AG04450 (cell line): ENCODE measurements around the gene PALM. TPM values are rescaled to one million over a fixed set of nuclear protein-coding genes. Genes with fewer than 3 reads are reported as not detected.

ENCODE experiments used
- CTCF ChIA-PET: fragments of 300-600, 350-600 bp; formaldehyde crosslinking; extraction: SDS; loops from one replicate; lab custom pipeline; 2022; ENCODE audit warnings: antibody characterized with exemption, inconsistent platforms; lab: Charles Lee
- POLR2A ChIA-PET: fragments of 350-600 bp; formaldehyde crosslinking; extraction: SDS; loops from one replicate; lab custom pipeline; 2021; ENCODE audit warnings: antibody characterized with exemption, inconsistent platforms; lab: Yijun Ruan, JAX
- DNase-seq: peaks from one replicate; pipeline ENCODE4 v3.0.0-alpha.2; 2011; ENCODE audit warnings: low read depth, low spot score
- H3K27ac ChIP-seq: one replicate; pipeline ENCODE4 v1.5.1; 2012; ENCODE audit warnings: low read depth, low read length, control low read depth
- H3K27me3 ChIP-seq: one replicate; pipeline ENCODE4 v1.6.0; 2012; ENCODE audit warnings: low read length; ENCODE audit not compliant: control insufficient read depth, insufficient read depth
- H3K4me3 ChIP-seq: 2 replicates; pipeline ENCODE4 v1.5.1; 2011; ENCODE audit warnings: mild to moderate bottlenecking, low read depth, low read length, control low read depth
- H3K9me3 ChIP-seq: 2 replicates; pipeline ENCODE4 v1.5.1; 2012; ENCODE audit warnings: low read length; ENCODE audit not compliant: control insufficient read depth, insufficient read depth
- polyA plus RNA-seq: library from polyadenylated mRNA; depleted of rRNA; stranded (reverse); fragments of >200 nt; gene quantifications from 2 replicates; pipeline ENCODE4 v1.2.3, GENCODE V29; 2011; rRNA removed
- TF ChIP-seq, protein P1 (sequence below): IDR thresholded peaks from 2 replicates; pipeline ENCODE4 v1.5.1; 2011; ENCODE audit warnings: low read depth, low read length, control low read depth, inconsistent platforms

The PALM gene
- polyA plus RNA-seq, 1 experiment: 1.8 TPM

DNA sequence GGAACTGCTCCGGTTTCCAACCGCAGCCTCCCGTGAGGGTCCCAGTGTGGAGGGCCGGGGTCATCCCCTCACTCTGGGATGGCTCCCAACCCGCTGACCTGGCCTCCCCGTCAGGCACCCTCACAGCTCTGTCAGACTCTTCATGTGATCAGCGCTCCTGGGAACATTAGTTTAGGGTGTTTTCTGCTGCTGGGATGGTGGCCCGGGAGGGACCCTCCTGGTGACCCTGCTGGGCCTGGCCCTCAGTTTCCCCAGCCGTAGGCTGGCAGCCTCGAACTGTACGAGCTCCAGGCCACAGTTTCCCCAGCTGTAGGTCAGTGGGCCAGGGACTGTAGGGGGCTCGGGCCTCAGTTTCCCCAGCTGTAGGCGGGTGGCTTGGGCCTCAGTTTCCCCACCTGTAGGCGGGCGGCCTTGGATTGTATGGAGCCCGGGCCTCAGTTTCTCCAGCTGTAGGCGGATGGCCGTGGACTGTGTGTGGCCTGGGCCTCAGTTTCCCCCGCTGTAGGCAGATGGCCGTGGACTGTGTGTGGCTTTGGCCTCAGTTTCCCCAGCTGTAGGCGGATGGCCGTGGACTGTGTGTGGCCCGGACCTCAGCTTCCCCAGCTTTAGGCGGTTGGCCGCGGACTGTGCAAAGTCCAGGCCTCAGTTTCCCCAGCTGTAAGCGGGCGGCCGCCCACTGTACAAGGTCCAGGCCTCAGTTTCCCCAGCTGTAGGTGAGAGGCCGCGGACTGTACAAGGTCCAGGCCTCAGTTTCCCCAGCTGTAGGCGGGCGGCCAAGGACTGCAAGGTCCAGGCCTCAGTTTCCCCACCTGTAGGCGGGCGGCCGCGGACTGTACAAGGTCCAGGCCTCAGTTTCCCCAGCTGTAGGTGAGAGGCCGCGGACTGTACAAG, 87.2 kb downstream of the PALM start:
- TF ChIP-seq, protein P1, sequence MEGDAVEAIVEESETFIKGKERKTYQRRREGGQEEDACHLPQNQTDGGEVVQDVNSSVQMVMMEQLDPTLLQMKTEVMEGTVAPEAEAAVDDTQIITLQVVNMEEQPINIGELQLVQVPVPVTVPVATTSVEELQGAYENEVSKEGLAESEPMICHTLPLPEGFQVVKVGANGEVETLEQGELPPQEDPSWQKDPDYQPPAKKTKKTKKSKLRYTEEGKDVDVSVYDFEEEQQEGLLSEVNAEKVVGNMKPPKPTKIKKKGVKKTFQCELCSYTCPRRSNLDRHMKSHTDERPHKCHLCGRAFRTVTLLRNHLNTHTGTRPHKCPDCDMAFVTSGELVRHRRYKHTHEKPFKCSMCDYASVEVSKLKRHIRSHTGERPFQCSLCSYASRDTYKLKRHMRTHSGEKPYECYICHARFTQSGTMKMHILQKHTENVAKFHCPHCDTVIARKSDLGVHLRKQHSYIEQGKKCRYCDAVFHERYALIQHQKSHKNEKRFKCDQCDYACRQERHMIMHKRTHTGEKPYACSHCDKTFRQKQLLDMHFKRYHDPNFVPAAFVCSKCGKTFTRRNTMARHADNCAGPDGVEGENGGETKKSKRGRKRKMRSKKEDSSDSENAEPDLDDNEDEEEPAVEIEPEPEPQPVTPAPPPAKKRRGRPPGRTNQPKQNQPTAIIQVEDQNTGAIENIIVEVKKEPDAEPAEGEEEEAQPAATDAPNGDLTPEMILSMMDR: no peak
- DNase-seq: no peak
- Histone ChIP-seq H3K27me3 (no peaks in the 10 kb centered on the region), H3K4me3 (peak overlapping the region; percentile 66), H3K9me3 (no peaks in the 10 kb centered on the region; the same call in 1 of the 2 replicates), H3K27ac (peak overlapping the region; percentile 65)
- ChIA-PET POLR2A (interaction anchor here (0.7 to 2.3 kb wide), 3 partner anchors 17 to 103 kb away, joined by 3 to 11 read pairs (median 6); no protein-coding TSS in a partner anchor), CTCF (no interaction called here)

DNA sequence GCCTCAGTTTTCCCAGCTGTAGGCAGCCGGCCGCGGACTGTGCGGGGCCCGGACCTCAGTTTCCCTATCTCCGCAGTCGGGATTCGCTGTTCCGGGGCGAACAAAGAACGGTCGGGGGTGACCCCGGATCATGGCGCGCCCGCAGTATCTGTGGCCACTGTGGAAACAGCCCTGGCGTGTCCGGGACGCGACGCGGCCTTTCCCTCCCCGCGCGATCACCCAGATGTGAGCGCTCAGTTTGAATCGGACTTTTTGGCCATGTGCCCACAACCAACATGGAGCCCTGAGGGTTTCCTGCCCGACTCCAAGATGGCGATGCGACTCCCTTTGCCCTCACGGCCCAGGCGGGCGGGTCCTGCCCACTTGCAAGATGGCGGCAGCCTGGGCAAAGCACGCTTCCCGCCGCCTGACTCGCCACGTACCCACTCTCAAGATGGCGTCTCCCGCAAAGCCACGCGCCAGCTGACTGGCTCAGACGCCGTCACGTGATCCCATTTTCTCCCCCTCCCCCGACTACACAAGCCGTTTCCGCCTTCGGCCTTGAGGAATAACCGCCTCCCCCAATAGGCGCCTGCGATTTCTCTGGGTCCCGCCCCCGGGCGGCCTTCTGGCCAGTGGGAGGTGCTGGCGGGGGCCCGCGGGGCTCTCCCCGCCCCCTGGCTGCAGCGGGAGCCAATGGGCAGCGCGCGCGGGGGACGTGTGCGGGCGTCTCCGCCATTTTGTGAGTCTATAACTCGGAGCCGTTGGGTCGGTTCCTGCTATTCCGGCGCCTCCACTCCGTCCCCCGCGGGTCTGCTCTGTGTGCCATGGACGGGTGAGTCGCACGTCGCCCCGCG, 88.2 kb downstream of the PALM start, which contains the start of gene PTBP1:
TSS of gene PTBP1 (plus strand) at position 761 of the 836 bp plus-strand sequence. CDS start at position 807, 46 bp downstream.
- peak within 1 kb of the TSS; percentile 70 for H3K27ac ChIP-seq
- ChIA-PET CTCF (no interaction called here), POLR2A (interaction anchor here (0.6 to 2.3 kb wide), 6 partner anchors 13 to 187 kb away, joined by 3 to 11 read pairs (median 4); partner anchors contain the start of gene WDR18)
- H3K9me3 ChIP-seq: no peaks in the 10 kb centered on the region; the same call in 1 of the 2 replicates
- peak; percentile 100 for DNase-seq
- H3K27me3 ChIP-seq: no peaks in the 10 kb centered on the region
- peak within 1 kb of the TSS; percentile 90 for H3K4me3 ChIP-seq
- TF ChIP-seq, protein P1: no peak

Other genes starting within 250 kb of the PALM start
- 1.3 and 2.2 TPM in 2 replicates for gene SHC2, start 247.9 kb upstream of the PALM start, polyA plus RNA-seq
- gene MADCAM1, start 212.4 kb upstream of the PALM start, polyA plus RNA-seq: not detected in 2 replicates
- 2.6 and 4.1 TPM in 2 replicates for gene TPGS1, start 201.4 kb upstream of the PALM start, polyA plus RNA-seq
- 34.0 and 54.0 TPM in 2 replicates for gene CDC34, start 177.2 kb upstream of the PALM start, polyA plus RNA-seq
- not detected in 2 replicates for gene GZMM, start 164.9 kb upstream of the PALM start, polyA plus RNA-seq
- 404 and 515 TPM in 2 replicates for gene BSG, start 136.3 kb upstream of the PALM start, polyA plus RNA-seq
- 0.33 and 0.58 TPM in 2 replicates for gene HCN2, start 119.1 kb upstream of the PALM start, polyA plus RNA-seq
- 15.5 and 21.1 TPM in 2 replicates for gene POLRMT, start 75.4 kb upstream of the PALM start, polyA plus RNA-seq
- gene FGF22, start 69.1 kb upstream of the PALM start, polyA plus RNA-seq: not detected in 2 replicates
- gene RNF126, start 45.7 kb upstream of the PALM start, polyA plus RNA-seq: 1.7 and 3.1 TPM in 2 replicates
- 21.2 and 23.2 TPM in 2 replicates for gene FSTL3, start 32.5 kb upstream of the PALM start, polyA plus RNA-seq
- not detected in 2 replicates for gene PRSS57, start 13.5 kb upstream of the PALM start, polyA plus RNA-seq
- gene MISP, start 42.2 kb downstream of the PALM start, polyA plus RNA-seq: 0.07 and 0.09 TPM in 2 replicates
- gene PTBP1, start 88.5 kb downstream of the PALM start, polyA plus RNA-seq: 141 and 216 TPM in 2 replicates
- 1.3 and 2.2 TPM in 2 replicates for gene PLPPR3, start 113.0 kb downstream of the PALM start, polyA plus RNA-seq
- 0.04 TPM in 1 of 2 replicates, not detected in the other for gene AZU1, start 118.9 kb downstream of the PALM start, polyA plus RNA-seq
- gene PRTN3, start 132.1 kb downstream of the PALM start, polyA plus RNA-seq: not detected in 2 replicates
- not detected in 2 replicates for gene ELANE, start 143.4 kb downstream of the PALM start, polyA plus RNA-seq
- gene CFD, start 150.7 kb downstream of the PALM start, polyA plus RNA-seq: 0.45 and 1.0 TPM in 2 replicates
- 22.7 and 31.7 TPM in 2 replicates for gene MED16, start 184.3 kb downstream of the PALM start, polyA plus RNA-seq
- not detected in 2 replicates for gene RNU6-9, start 184.5 kb downstream of the PALM start, polyA plus RNA-seq
- 24.0 and 30.9 TPM in 2 replicates for gene R3HDM4, start 204.3 kb downstream of the PALM start, polyA plus RNA-seq
- gene KISS1R, start 208.4 kb downstream of the PALM start, polyA plus RNA-seq: not detected in 2 replicates
- 7.6 and 12.2 TPM in 2 replicates for gene ARID3A, start 217.1 kb downstream of the PALM start, polyA plus RNA-seq